Fibroblast of villous mesenchyme (primary cell): ENCODE measurements around the gene CCNB1IP1. TPM values are rescaled to one million over a fixed set of nuclear protein-coding genes. Genes with fewer than 3 reads are reported as not detected.

Source experiments
- small RNA-seq: library from RNA; depleted of rRNA; stranded (forward); fragments of <200 nt; gene quantifications from one replicate; pipeline ENCODE3, GENCODE V24; 2012
- total RNA-seq: library from RNA; depleted of rRNA; stranded (reverse); fragments of >200 nt; gene quantifications from 2 replicates; pipeline ENCODE4 v1.2.3, GENCODE V29; 2012

Gene CCNB1IP1
- total RNA-seq, 1 donor, result 49.7 TPM

Small RNA genes lying within 50 kb of the gene (small RNA-seq; reads per million reads assigned to genes)
- gene SNORA79B, result 2.7 reads per million, percentile 65 among the genes with 10 or more reads in this experiment
- gene SNORD126, result 255 reads per million, percentile 98 among the genes with 10 or more reads in this experiment

Other genes with a start within 250 kb of the CCNB1IP1 start
- not detected in 2 replicates for gene OR4K17, start 222.5 kb downstream of the CCNB1IP1 start, total RNA-seq
- gene OR4N5, start 194.5 kb downstream of the CCNB1IP1 start, total RNA-seq, result not detected in 2 replicates
- gene OR11G2, start 142.4 kb downstream of the CCNB1IP1 start, total RNA-seq, result not detected in 2 replicates
- gene OR11H6, start 109.6 kb downstream of the CCNB1IP1 start, total RNA-seq, result not detected in 2 replicates
- not detected in 2 replicates for gene OR11H7, start 104.3 kb downstream of the CCNB1IP1 start, total RNA-seq
- not detected in 2 replicates for gene OR11H4, start 94.0 kb downstream of the CCNB1IP1 start, total RNA-seq
- 14.8 and 16.8 TPM in 2 replicates for gene TTC5, start 27.3 kb downstream of the CCNB1IP1 start, total RNA-seq
- gene PARP2, start 10.4 kb upstream of the CCNB1IP1 start, total RNA-seq, result 11.9 and 12.5 TPM in 2 replicates
- 17.7 and 22.0 TPM in 2 replicates for gene TEP1, start 80.2 kb upstream of the CCNB1IP1 start, total RNA-seq
- under 0.01 and 0.43 TPM in 2 replicates for gene KLHL33, start 102.9 kb upstream of the CCNB1IP1 start, total RNA-seq
- 36.3 and 41.2 TPM in 2 replicates for gene OSGEP, start 121.5 kb upstream of the CCNB1IP1 start, total RNA-seq
- gene APEX1, start 121.9 kb upstream of the CCNB1IP1 start, total RNA-seq, result 29.0 and 34.1 TPM in 2 replicates
- 20.7 and 35.4 TPM in 2 replicates for gene PIP4P1, start 128.2 kb upstream of the CCNB1IP1 start, total RNA-seq
- 22.2 and 32.4 TPM in 2 replicates for gene PNP, start 136.1 kb upstream of the CCNB1IP1 start, total RNA-seq
- gene RNASE10, start 172.3 kb upstream of the CCNB1IP1 start, total RNA-seq, result not detected in 2 replicates
- not detected in 2 replicates for gene RNASE9, start 227.8 kb upstream of the CCNB1IP1 start, total RNA-seq